Body of pancreas (tissue), 4 donors: Measurements from ENCODE around the gene HTN1.

Experiments
- CTCF ChIP-seq, 7 experiments: fragments of 450-650 bp in 4 of 7; fragments of 200-600 bp in 3 of 7; sonication (generic) in 3 of 7; IDR thresholded peaks; one replicate each; pipeline ENCODE4 v1.5.1; 2016 to 2019; ENCODE audit warnings: antibody characterized with exemption in 7 of 7
- POLR2A ChIP-seq, 3 donors: fragments of 450-650 bp; IDR thresholded peaks; one replicate each; pipeline ENCODE4 v1.6.1; 2016; ENCODE audit warnings: antibody characterized with exemption in 3 of 3, mild to moderate bottlenecking in 2 of 3

DNA sequence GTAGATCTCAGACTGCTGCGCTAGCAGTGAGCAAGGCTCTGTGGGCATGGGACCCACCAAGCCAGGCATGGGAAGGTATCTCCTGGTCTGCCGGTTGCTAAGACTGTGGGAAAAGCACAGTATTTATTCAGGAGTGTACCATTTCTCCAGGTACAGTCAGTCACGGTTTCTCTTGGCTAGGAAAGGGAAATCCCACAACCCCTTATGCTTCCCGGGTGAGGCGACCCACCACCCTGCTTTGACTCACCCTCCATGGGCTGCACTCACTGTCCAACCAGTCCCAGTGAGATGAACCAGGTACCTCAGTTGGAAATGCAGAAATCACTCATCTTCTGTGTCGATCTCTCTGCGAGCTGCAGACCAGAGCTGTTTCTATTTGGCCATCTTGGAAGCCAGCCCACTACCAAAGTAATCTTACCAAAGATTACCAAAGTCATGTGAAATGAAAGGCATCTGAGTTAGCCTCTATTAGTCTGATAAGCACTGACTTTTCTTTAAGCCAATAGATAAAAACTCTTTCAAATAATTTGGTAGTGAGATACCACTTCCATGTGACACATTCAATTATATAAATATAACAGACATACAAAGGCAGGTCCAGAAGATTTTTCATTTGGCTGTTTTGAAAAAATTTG, 8.5 kb upstream of the HTN1 start:
- TF ChIP-seq CTCF (IDR thresholded peaks at IDR 0.05) (no peak), POLR2A (IDR thresholded peaks at IDR 0.05) (no peak)
